ENCODE measurements around the gene OCLN. TPM values are rescaled to one million over a fixed set of nuclear protein-coding genes. Genes with fewer than 3 reads are reported as not detected.

The OCLN gene
- total RNA-seq, 1 donor from 2014 or later, result 0.32 TPM

Other genes starting within 250 kb of the OCLN start
- gene CCDC125, start 160.0 kb upstream of the OCLN start, total RNA-seq, result 10.1 and 10.7 TPM in 2 replicates
- 30.8 and 33.3 TPM in 2 replicates for gene AK6, start 123.3 kb upstream of the OCLN start, total RNA-seq
- 51.7 and 52.7 TPM in 2 replicates for gene TAF9, start 123.3 kb upstream of the OCLN start, total RNA-seq
- 23.5 and 24.0 TPM in 2 replicates for gene RAD17, start 123.0 kb upstream of the OCLN start, total RNA-seq
- 0.17 TPM in 1 of 2 replicates, not detected in the other for gene MARVELD2, start 77.7 kb upstream of the OCLN start, total RNA-seq
- gene GTF2H2C, start 67.4 kb downstream of the OCLN start, total RNA-seq, result 32.0 and 35.1 TPM in 2 replicates

Measured in T-helper 1 cell treated with Interleukin-12 subunit alpha and Interleukin-12 subunit beta and Interleukin-4 antibody, amounts not matched to agents 30 ng/mL and 1 ng/mL, for 36 hours (primary cell).